Prostate gland (tissue), 2 donors: ENCODE results near the gene ATP8B3.

Experiments used
- POLR2A ChIP-seq: fragments of 450-650 bp; IDR thresholded peaks from one replicate; pipeline ENCODE4 v1.6.1; 2016; ENCODE audit warnings: antibody characterized with exemption, mild to moderate bottlenecking
- POLR2AphosphoS5 ChIP-seq: sonication (generic); formaldehyde crosslinking; IDR thresholded peaks from one replicate; pipeline ENCODE4 v1.6.1; 2017; ENCODE audit warnings: antibody characterized with exemption
- TF ChIP-seq, protein P1 (sequence below), 4 experiments: fragments of 200-600 bp in 2 of 4; fragments of 450-650 bp in 2 of 4; sonication (generic) in 2 of 4; IDR thresholded peaks; 1 replicate in 3 of 4; 2 replicates in 1 of 4; pipeline ENCODE4 v1.5.1; 2016 to 2019; ENCODE audit warnings: antibody characterized with exemption in 4 of 4, mild to moderate bottlenecking in 2 of 4, moderate library complexity in 2 of 4

DNA sequence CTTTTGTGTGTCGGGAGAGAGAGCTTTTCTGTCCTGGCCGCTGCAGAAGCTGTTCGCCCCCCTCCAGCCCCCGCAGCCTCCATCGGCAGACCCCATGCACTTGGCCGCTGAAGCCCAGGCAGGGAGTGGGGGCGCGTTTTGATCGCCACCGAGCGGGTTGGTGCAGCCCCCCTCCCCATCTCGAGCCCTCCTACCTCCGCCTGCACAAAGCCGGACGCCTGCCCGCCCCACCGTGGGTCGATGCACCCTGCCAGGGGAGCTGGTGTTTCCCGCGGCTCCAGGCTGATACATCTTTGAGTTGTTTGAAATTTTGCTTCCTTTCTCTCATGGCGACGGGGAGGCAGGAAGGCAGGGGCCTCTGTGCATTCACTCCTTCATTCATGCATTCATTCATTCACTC is 75.1 kb downstream of the ATP8B3 start:
- TF ChIP-seq POLR2A (no peak), POLR2AphosphoS5 (no peak)
- TF ChIP-seq, protein P1, sequence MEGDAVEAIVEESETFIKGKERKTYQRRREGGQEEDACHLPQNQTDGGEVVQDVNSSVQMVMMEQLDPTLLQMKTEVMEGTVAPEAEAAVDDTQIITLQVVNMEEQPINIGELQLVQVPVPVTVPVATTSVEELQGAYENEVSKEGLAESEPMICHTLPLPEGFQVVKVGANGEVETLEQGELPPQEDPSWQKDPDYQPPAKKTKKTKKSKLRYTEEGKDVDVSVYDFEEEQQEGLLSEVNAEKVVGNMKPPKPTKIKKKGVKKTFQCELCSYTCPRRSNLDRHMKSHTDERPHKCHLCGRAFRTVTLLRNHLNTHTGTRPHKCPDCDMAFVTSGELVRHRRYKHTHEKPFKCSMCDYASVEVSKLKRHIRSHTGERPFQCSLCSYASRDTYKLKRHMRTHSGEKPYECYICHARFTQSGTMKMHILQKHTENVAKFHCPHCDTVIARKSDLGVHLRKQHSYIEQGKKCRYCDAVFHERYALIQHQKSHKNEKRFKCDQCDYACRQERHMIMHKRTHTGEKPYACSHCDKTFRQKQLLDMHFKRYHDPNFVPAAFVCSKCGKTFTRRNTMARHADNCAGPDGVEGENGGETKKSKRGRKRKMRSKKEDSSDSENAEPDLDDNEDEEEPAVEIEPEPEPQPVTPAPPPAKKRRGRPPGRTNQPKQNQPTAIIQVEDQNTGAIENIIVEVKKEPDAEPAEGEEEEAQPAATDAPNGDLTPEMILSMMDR (IDR thresholded peaks at IDR 0.05) = no peak
